DOHH2 (cell line): ENCODE measurements around the gene DDIAS.
A peak's percentile ranks its signal among the peaks of the same experiment; 100 is the strongest.

Source experiments
- H3F3A ChIP-seq: fragments of 200-600 bp; sonication (generic), shearing (Covaris generic); 2 replicates; pipeline ENCODE4 v1.6.0; 2016; ENCODE audit warnings: antibody characterized with exemption, mild to moderate bottlenecking; ENCODE audit not compliant: control insufficient read depth, insufficient read depth
- H3K27ac ChIP-seq: fragments of 200-600 bp; sonication (generic); 2 replicates; pipeline ENCODE4 v1.5.1; 2014; ENCODE audit warnings: low read depth, mild to moderate bottlenecking, low read length, moderate library complexity
- H3K27me3 ChIP-seq: fragments of 200-600 bp; sonication (generic); 2 replicates; pipeline ENCODE4 v1.6.1; 2014; ENCODE audit warnings: mild to moderate bottlenecking, low read length, mixed read lengths; ENCODE audit not compliant: control insufficient read depth
- H3K36me3 ChIP-seq: fragments of 200-600 bp; sonication (generic); 2 replicates; pipeline ENCODE4 v1.6.1; 2014; ENCODE audit warnings: mild to moderate bottlenecking, low read length, moderate library complexity, mixed read lengths; ENCODE audit not compliant: control insufficient read depth
- H3K4me1 ChIP-seq: fragments of 200-600 bp; sonication (generic); 2 replicates; pipeline ENCODE4 v1.6.1; 2014; ENCODE audit warnings: mild to moderate bottlenecking, low read length, mixed read lengths; ENCODE audit not compliant: control insufficient read depth
- H3K4me2 ChIP-seq: fragments of 200-600 bp; sonication (generic); 2 replicates; pipeline ENCODE4 v1.6.0; 2014; ENCODE audit warnings: mild to moderate bottlenecking, low read length, moderate library complexity
- H3K4me3 ChIP-seq: fragments of 200-600 bp; sonication (generic); 2 replicates; pipeline ENCODE4 v1.5.1; 2014; ENCODE audit warnings: mild to moderate bottlenecking, low read length, mixed read lengths
- H3K79me2 ChIP-seq: fragments of 200-600 bp; sonication (generic); 2 replicates; pipeline ENCODE4 v1.6.1; 2014; ENCODE audit warnings: mild to moderate bottlenecking, low read length, mixed read lengths; ENCODE audit not compliant: control insufficient read depth
- H3K9me2 ChIP-seq: fragments of 200-600 bp; sonication (generic); replicated peaks from 2 replicates; pipeline ENCODE4 v1.6.1; 2014; ENCODE audit warnings: mild to moderate bottlenecking, low read length, mixed read lengths; ENCODE audit not compliant: control insufficient read depth
- H3K9me3 ChIP-seq: fragments of 200-600 bp; sonication (generic); 2 replicates; pipeline ENCODE4 v1.6.1; 2014; ENCODE audit warnings: antibody characterized with exemption, low read length, mixed read lengths; ENCODE audit not compliant: control insufficient read depth, insufficient read depth
- H4K20me1 ChIP-seq: fragments of 200-600 bp; sonication (generic); 2 replicates; pipeline ENCODE4 v1.6.0; 2014; ENCODE audit warnings: low read depth, mild to moderate bottlenecking, antibody characterized with exemption, low read length, moderate library complexity; ENCODE audit not compliant: control insufficient read depth, insufficient read depth
- EZH2phosphoT487 ChIP-seq: fragments of 200-600 bp; sonication (generic); IDR thresholded peaks from 2 replicates; pipeline ENCODE4 v1.6.1; 2017; ENCODE audit warnings: borderline replicate concordance, mild to moderate bottlenecking, antibody characterized with exemption, low read length, moderate library complexity, mixed read lengths
- TF ChIP-seq, protein P1 (sequence below): fragments of 200-600 bp; sonication (generic); IDR thresholded peaks from one replicate; pipeline ENCODE4 v1.5.1; 2014; ENCODE audit warnings: antibody characterized with exemption, mild to moderate bottlenecking, low read depth, low read length; ENCODE audit not compliant: poor library complexity, severe bottlenecking

DDIAS gene

GRCh38 chr11:82974135-82974534, 72.6 kb downstream of the DDIAS start:
- Histone ChIP-seq H3K36me3 (peaks cover 25% of the 10 kb centered on the region), H4K20me1 (no peaks in the 10 kb centered on the region), H3K27ac (no peak overlapping the region), H3K9me3 (peaks cover 3% of the 10 kb centered on the region; the same call in 1 of the 2 replicates), H3K9me2 (no peaks in the 10 kb centered on the region), H3K4me2 (peak overlapping the region; percentile 6; the same call in 1 of the 2 replicates), H3F3A (peaks cover 13% of the 10 kb centered on the region), H3K4me1 (peaks cover 84% of the 10 kb centered on the region), H3K79me2 (peaks cover 3% of the 10 kb centered on the region; the same call in 1 of the 2 replicates), H3K27me3 (no peaks in the 10 kb centered on the region), H3K4me3 (no peak overlapping the region)
- TF ChIP-seq, protein P1, sequence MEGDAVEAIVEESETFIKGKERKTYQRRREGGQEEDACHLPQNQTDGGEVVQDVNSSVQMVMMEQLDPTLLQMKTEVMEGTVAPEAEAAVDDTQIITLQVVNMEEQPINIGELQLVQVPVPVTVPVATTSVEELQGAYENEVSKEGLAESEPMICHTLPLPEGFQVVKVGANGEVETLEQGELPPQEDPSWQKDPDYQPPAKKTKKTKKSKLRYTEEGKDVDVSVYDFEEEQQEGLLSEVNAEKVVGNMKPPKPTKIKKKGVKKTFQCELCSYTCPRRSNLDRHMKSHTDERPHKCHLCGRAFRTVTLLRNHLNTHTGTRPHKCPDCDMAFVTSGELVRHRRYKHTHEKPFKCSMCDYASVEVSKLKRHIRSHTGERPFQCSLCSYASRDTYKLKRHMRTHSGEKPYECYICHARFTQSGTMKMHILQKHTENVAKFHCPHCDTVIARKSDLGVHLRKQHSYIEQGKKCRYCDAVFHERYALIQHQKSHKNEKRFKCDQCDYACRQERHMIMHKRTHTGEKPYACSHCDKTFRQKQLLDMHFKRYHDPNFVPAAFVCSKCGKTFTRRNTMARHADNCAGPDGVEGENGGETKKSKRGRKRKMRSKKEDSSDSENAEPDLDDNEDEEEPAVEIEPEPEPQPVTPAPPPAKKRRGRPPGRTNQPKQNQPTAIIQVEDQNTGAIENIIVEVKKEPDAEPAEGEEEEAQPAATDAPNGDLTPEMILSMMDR, result no peak
- no peak for TF ChIP-seq EZH2phosphoT487

GRCh38 chr11:82974851-82975250, 73.3 kb downstream of the DDIAS start:
- peaks cover 3% of the 10 kb centered on the region; the same call in 1 of the 2 replicates for H3K79me2 ChIP-seq
- H3K27me3 ChIP-seq, result no peaks in the 10 kb centered on the region
- H3K9me2 ChIP-seq, result no peaks in the 10 kb centered on the region
- no peak overlapping the region for H3K4me3 ChIP-seq
- no peak for TF ChIP-seq EZH2phosphoT487
- TF ChIP-seq, protein P1, result no peak
- H3K4me2 ChIP-seq, result no peak overlapping the region
- H3K36me3 ChIP-seq, result peaks cover 28% of the 10 kb centered on the region
- H3F3A ChIP-seq, result peaks cover 9% of the 10 kb centered on the region
- peaks cover 84% of the 10 kb centered on the region for H3K4me1 ChIP-seq
- H4K20me1 ChIP-seq, result no peaks in the 10 kb centered on the region
- no peak overlapping the region for H3K27ac ChIP-seq
- H3K9me3 ChIP-seq, result peaks cover 3% of the 10 kb centered on the region; the same call in 1 of the 2 replicates

DNA sequence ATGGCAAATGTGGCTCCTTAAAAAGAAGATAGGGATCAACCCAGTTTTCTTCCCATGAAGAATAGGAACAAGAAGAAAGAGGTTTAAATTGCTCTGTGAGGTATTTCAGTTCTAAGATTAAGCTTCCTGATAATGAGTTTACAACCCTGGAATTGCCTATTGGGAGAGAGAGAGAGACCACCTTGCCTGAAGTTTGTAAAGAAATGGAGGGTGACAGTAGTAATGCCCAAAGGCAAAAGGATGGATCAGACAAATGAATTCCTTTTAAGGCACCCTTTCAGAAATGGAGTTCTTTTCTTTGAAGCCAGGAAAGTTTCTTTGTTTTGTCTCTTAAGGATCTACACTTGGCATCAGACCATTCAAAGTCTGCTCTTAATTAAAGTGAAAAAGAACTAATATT, 74.3 kb downstream of the DDIAS start:
- H3K79me2 ChIP-seq, result peaks cover 6% of the 10 kb centered on the region
- H3K27me3 ChIP-seq, result no peaks in the 10 kb centered on the region
- H3K36me3 ChIP-seq, result peaks cover 37% of the 10 kb centered on the region
- peaks cover 3% of the 10 kb centered on the region; the same call in 1 of the 2 replicates for H3K9me3 ChIP-seq
- H3K4me1 ChIP-seq, result peaks cover 84% of the 10 kb centered on the region
- TF ChIP-seq, protein P1, result no peak
- TF ChIP-seq EZH2phosphoT487, result no peak
- H3K4me3 ChIP-seq, result 0 out of 2 replicates have a peak overlapping the region, but pooled peaks have one; percentile 30
- H3K9me2 ChIP-seq, result no peaks in the 10 kb centered on the region
- 0 out of 2 replicates have a peak overlapping the region, but pooled peaks have one; percentile 39 for H3K27ac ChIP-seq
- H3K4me2 ChIP-seq, result peak overlapping the region; percentile 45; the same call in 1 of the 2 replicates
- no peaks in the 10 kb centered on the region for H4K20me1 ChIP-seq
- H3F3A ChIP-seq, result peaks cover 5% of the 10 kb centered on the region

DNA sequence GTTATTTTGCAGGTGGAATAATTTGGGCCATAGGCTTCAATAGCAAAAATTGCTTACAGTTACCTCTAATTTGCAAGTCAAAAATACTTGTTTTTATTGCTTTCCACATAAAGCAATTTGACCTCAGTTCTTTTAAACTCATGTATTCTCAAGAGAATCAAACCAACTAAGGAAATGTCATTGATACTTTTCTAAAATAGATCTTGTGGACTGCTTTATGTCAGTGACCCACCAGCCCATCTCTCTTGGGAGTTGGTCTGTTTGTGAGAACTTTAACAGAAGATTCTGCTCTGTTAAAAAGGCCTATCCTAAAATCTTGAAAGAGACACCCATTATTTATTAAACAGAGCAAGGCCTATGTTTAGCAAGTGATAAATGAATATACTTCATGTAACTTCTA, 75.2 kb downstream of the DDIAS start:
- peaks cover 5% of the 10 kb centered on the region for H3F3A ChIP-seq
- H3K4me3 ChIP-seq, result peak overlapping the region; percentile 30
- TF ChIP-seq, protein P1, result no peak
- no peaks in the 10 kb centered on the region for H4K20me1 ChIP-seq
- no peaks in the 10 kb centered on the region for H3K27me3 ChIP-seq
- H3K4me1 ChIP-seq, result peaks cover 84% of the 10 kb centered on the region
- H3K36me3 ChIP-seq, result peaks cover 46% of the 10 kb centered on the region
- peaks cover 6% of the 10 kb centered on the region for H3K79me2 ChIP-seq
- peak overlapping the region; percentile 39 for H3K27ac ChIP-seq
- H3K9me3 ChIP-seq, result no peaks in the 10 kb centered on the region
- H3K9me2 ChIP-seq, result no peaks in the 10 kb centered on the region
- peak overlapping the region; percentile 45 for H3K4me2 ChIP-seq
